NB4 (cell line): Measurements from ENCODE around the gene SOX6.

ENCODE experiments used
- CTCF ChIP-seq: IDR thresholded peaks from one replicate; pipeline ENCODE4 v1.5.1; 2012; ENCODE audit warnings: low read depth, low read length
- MAX ChIP-seq: IDR thresholded peaks from 2 replicates; pipeline ENCODE4 v1.6.1; 2011; ENCODE audit warnings: low read depth, low read length
- POLR2A ChIP-seq: IDR thresholded peaks from 2 replicates; pipeline ENCODE4 v1.6.1; 2011; ENCODE audit warnings: mild to moderate bottlenecking; ENCODE audit not compliant: insufficient read length; ENCODE audit errors: extremely low read depth

GRCh38 chr11:15969281-15969680 lies 387.1 kb downstream of the SOX6 start:
- no peak for TF ChIP-seq CTCF
- TF ChIP-seq POLR2A, result no peak
- TF ChIP-seq MAX, result no peak
